HG03457 (cell line): ENCODE data around the gene VARS2.
"Not testable (repeated sequence)": the region's sequence is repeated elsewhere in the genome, so short reads cannot be mapped to it uniquely, and the experiment has no call there.

Experiments
- ATAC-seq: cut with Tn5 transposase; IDR thresholded peaks from one replicate; pipeline ENCODE4 v1.9.1; 2021; ENCODE audit warnings: moderate number of reproducible peaks; ENCODE audit not compliant: unreplicated experiment

The VARS2 gene

GRCh38 chr6:30960907-30961673 is 47.1 kb downstream of the VARS2 start:
- no peak for ATAC-seq

DNA sequence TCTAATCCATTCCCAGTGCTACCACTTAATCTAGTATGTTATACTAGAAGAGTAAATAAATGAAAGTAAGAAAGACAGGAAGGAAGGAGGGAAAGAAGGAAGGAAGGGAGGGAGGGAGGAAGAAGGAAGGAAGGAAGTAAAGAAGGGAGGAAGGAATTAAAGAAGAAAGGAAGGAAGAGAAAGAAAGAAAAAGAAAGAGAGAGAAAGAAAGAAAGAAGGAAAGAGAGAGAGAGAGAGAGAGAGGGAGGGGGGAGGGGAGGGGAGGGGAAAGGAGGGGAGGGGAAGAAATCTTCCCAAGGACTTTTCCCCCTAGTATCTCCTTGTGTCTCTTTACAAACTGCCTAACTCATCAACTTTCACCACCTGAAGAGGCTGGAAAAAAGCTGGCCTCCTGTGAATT is 48.7 kb downstream of the VARS2 start:
- ATAC-seq, result no peak

DNA sequence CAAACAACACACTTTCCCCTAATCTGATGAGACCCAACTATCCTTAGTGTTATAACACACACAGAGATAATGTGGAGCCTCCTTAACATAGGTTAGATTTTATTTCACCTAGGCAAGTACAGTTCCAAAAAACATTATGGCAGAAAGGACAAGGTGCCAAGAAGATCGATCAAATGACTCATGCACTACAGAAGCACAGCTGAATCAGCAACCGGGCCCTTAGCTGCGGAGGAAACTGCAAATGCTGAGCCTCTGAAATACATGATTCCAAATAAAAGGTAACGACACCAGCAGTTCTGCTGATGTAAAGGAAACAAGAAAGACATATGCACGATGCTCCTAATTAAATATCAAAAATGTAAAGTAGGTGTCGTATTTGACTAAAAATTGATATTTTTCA is 49.6 kb downstream of the VARS2 start:
- no peak for ATAC-seq

DNA sequence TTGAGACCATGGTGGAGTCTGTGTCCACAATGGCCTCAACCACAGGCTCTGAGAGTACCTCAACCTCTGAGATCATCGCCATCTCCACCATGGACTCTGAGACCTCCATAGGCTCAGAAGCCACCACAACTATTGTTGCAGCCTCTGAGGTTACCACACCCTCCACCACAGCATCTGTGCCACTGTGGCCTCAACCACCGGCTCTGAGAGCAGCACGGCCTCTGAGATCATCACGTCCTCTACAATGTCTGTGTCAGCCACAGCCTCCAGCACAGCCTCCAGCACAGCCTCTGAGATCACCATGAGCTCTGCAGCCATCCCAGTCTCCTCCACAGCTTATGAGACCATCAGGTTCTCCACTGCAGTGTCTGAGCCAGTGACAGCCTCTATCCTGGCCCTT is 50.0 kb downstream of the VARS2 start:
- no peak for ATAC-seq

GRCh38 chr6:30965140-30965601 is 51.1 kb downstream of the VARS2 start:
- ATAC-seq, result no peak

- no peak for ATAC-seq
Observed at GRCh38 chr6:30966154-30966553, 52.1 kb downstream of the VARS2 start.

DNA sequence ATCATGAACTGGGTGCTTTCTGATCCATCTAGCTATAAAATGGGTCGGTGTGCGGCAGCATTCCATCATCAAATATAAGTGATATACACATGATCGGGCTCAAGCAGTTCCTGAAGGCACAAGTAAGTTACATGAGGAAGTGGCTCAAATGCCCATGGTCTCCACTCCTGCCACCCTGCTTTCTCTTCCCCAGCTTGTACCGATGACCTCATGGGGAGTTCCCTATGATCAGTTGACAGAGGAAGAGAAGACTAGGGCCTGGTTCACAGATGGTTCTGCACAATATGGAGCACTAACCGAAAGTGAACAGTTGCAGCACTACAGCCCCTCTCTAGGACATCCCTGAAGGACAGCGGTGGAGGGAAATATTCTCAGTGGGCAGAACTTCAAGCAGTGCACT is 55.1 kb downstream of the VARS2 start:
- ATAC-seq, result not testable (repeated sequence)

DNA sequence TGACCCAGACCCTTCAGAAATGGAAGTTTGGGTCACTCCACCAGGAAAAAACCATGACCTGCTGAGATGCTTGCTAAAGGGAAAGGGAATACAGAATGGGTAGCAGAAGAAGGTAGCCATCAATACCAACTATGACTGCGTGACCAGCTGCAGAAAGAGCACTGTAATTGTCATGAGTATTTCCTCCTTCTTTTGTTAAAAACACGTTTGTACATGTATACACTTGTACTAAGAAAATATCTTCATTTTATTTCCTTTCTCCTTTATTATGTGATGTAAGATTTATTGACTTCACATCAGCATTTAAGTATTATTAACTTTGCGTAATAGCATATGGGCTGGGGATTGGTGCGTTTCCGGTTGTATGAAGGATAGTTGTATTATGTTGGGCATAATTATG is 56.9 kb downstream of the VARS2 start:
- no peak for ATAC-seq

DNA sequence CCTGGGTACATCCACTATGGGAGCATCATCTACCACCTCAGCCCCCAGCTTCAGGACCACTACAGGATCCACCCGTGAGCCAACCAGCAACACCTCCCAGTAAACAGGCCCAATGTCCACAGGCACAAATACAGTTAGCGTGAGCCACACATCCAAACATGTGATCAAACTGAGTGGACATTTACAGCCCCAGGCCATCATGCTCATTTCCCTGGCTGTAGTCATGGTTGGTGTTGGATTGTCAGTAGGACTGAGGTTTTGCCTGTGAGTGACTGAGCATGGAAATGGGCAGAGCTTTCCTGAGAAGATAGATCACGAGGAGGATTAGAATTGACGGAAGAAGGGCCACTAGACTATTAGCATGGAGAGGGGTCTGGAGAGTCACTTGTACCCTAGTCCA is 58.8 kb downstream of the VARS2 start:
- ATAC-seq, result no peak

- ATAC-seq, result no peak
Observed at GRCh38 chr6:30974490-30975252, 60.6 kb downstream of the VARS2 start.
